GM21825 (cell line): ENCODE results near the gene MAGEB16.

Experiments used
- ATAC-seq: cut with Tn5 transposase; IDR thresholded peaks from one replicate; pipeline ENCODE4 v1.9.1; 2021; ENCODE audit warnings: mild to moderate bottlenecking, moderate library complexity; ENCODE audit not compliant: unreplicated experiment

Gene MAGEB16

DNA sequence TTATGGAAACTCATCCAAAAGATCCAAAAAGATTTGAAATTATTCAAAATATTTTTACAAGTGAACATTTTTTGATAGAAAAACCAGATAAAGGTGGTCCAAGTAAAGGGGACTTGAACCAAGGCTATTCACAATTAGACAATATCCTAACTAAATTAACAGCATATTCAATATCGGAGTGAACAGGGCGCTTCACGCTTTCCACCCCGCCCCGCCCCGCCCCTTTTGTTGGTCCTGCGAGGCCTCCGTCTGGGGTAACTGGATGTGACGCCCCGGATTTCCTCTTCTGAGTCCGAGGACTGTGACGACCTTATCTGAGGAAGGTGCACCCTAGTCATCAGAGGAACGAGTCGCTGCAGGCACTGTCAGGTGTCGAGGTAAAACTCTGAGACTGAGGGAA lies at the start of gene MAGEB16:
TSS of gene MAGEB16 (plus strand) at position 301 of the 400 bp plus-strand sequence. CDS start 3,855 bp downstream, outside the sequence.
- no peak for ATAC-seq

GRCh38 chrX:35773958-35774564 lies 24.1 kb upstream of the MAGEB16 start:
- ATAC-seq: no peak

DNA sequence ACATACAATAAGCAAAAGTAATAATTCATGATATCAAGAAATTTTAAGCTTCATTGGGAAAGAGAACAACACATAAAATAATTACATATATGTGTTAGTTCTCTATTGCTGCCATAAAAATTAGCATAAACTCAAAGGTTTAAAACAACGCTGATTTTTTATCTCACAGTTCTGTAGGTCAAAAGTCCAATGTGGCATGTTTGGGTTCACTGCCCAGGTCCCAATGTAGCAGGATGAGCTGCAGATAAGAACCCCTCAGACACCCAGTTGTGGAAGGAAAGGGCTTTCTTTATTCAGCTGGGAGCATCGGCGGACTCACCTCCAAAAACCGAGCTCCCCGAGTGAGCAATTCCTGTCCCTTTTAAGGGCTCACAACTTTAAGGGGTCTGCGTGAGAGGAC lies 13.1 kb upstream of the MAGEB16 start:
- ATAC-seq: no peak

DNA sequence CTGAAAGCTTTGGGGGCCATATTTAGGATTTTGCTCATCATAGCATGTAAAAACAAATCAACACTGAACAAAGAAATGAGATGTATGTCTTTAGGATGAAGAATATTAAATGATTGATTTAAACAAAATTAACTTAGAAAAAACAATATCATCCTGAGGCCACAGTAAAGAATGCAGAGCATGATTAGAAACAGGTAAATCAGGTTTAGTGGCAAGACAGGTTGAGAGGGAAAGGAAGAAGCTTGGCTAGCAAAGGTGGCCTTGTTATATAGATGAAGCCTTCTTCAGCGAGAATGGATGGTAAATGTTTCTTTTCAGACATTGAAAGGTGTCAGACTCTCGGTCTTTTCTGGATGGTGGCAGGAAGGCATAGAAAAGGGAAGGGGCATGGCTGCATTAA lies 11.9 kb upstream of the MAGEB16 start:
- ATAC-seq: no peak

DNA sequence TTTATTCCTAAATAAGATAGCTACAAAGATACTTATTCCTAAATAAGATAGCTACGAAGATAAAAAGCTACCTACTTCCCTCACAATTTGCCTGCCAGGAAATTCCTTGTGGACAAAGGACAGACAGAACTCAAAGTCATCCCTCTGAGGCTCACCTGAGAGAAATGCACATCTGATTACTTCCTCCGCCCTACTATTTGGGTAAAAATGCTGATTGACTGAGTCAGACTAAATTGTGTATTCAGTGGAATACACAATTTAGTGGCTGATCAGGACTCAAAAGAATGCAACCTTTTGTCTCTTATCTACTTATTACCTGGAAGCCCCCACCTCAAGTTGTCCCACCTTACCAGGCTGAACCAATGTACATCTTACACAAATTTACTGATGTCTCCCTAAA lies 10.3 kb upstream of the MAGEB16 start:
- no peak for ATAC-seq

DNA sequence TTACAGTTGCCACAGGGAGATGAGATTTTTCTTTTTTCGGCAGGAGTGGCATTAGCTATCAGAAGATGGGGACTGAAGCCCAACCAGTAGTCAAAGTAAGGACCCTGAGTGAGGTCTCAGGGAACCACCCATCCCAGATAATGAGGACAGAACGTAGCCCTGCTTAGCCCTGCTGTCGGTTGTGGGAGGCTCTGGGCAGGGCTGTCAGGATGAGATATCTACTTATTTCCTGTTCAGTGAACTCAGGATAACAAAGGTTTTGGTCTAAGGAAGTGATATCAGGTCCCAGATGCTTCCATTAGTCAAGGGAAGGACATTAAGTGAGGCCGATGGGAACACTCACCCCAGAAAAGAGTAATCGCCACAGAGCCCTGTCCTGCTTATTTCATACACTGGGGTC lies 2.3 kb downstream of the MAGEB16 start:
- ATAC-seq: no peak

- ATAC-seq: no peak
These were observed 11.6 kb downstream of the MAGEB16 start for GRCh38 chrX:35809781-35810180.

DNA sequence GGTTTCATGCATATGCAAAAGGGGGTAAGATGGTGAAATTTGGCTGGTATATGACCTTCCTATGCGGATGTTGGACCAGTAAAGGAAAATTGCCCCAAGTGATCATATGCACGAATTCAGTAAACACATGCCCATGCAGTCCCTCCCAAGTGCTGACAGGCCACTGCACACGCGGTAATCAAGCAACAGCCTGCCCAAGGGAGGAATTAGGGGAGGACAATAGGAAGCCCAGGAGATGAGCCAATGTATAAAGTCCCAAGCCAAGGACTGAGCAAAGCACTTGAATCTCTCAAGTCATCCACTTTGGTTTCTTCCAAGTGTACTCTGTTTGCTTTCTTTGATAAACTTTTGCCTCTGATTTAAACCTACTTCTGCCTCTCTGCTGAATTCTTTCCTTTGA lies 21.1 kb downstream of the MAGEB16 start:
- ATAC-seq: no peak

- no peak for ATAC-seq
These were observed 28.4 kb downstream of the MAGEB16 start for GRCh38 chrX:35826503-35826902.

GRCh38 chrX:35829501-35829900 lies 31.4 kb downstream of the MAGEB16 start:
- ATAC-seq: no peak

DNA sequence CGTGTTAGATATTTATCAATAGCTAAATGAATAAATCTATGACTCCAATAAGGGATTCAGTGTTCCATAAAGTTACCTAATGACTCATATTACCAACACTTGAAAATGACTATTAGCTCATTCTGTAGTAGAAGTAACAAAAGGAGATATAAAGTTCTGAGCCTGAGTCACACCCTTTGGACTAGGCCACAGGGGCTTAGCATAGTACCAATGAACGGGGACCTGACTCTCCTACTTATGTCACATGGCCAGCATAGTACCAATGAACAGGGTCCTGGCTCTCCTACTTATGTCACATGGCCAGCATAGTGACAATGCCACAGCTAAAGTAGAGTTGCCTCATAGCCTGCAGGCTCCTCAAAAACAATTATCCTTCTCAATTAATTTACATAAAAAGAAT lies 43.7 kb downstream of the MAGEB16 start:
- ATAC-seq: no peak

- no peak for ATAC-seq
These were observed 44.5 kb downstream of the MAGEB16 start for GRCh38 chrX:35842674-35843073.

- ATAC-seq: no peak
These were observed 49.6 kb downstream of the MAGEB16 start for GRCh38 chrX:35847736-35848135.
